Prostate gland (tissue), 1 donor: ENCODE data around the gene EPB42.

ENCODE experiments used
- POLR2A ChIP-seq: fragments of 450-650 bp; IDR thresholded peaks from one replicate; pipeline ENCODE4 v1.6.1; 2016; ENCODE audit warnings: antibody characterized with exemption, mild to moderate bottlenecking
- POLR2AphosphoS5 ChIP-seq: sonication (generic); formaldehyde crosslinking; IDR thresholded peaks from one replicate; pipeline ENCODE4 v1.6.1; 2017; ENCODE audit warnings: antibody characterized with exemption

- TF ChIP-seq POLR2AphosphoS5 (no peak), POLR2A (no peak)
These were observed 50.9 kb downstream of the EPB42 start for GRCh38 chr15:43169888-43170287.
